Measurements from ENCODE around the gene ARAF.

Gene ARAF

GRCh38 chrX:47583240-47583861, 22.3 kb downstream of the ARAF start:
- POLR2A ChIA-PET, result no interaction called here

More at GRCh38 chrX:47583240-47583861, 22.3 kb downstream of the ARAF start:
- no peak overlapping the region for H3K27ac ChIP-seq (ENCODE audit: extremely low read depth, low read depth, low read length)
- H3K9me3 ChIP-seq (ENCODE audit: control insufficient read depth, insufficient read depth, low read depth, low read length), result no peaks in the 10 kb centered on the region
- peaks cover 0 to 33% of the 10 kb centered on the region in 2 experiments; a peak in 1 of 3 replicates for H3K36me3 ChIP-seq (ENCODE audit: control insufficient read depth in 2 of 2, insufficient read depth in 1 of 2, low read length in 2 of 2)
- TF ChIP-seq ZNF488 (tag by site-specific recombination; IDR thresholded peaks at IDR 0.05) (no peak), ZNF791 (tag by site-specific recombination; IDR thresholded peaks at IDR 0.05) (no peak), ZNF302 (tag by site-specific recombination; IDR thresholded peaks at IDR 0.05; ENCODE audit: low read depth) (no peak), PRDM10 (tag by site-specific recombination; IDR thresholded peaks at IDR 0.05) (no peak), ZNF664 (tag by site-specific recombination; IDR thresholded peaks at IDR 0.05) (no peak), ZNF792 (tag by site-specific recombination; IDR thresholded peaks at IDR 0.05) (no peak), GLIS1 (tag by site-specific recombination; IDR thresholded peaks at IDR 0.05) (no peak), ZNF837 (tag by site-specific recombination; IDR thresholded peaks at IDR 0.05) (no peak), ZFHX2 (tag by site-specific recombination; conservative IDR thresholded peaks at IDR 0.05) (peak; percentile 24), ZNF280C (tag by site-specific recombination; IDR thresholded peaks at IDR 0.05) (no peak), ZNF157 (tag by site-specific recombination; IDR thresholded peaks at IDR 0.05) (no peak), ZNF354C (tag by site-specific recombination; IDR thresholded peaks at IDR 0.05; ENCODE audit: borderline replicate concordance, low read depth) (no peak), ZNF140 (tag by site-specific recombination; IDR thresholded peaks at IDR 0.05) (no peak), PATZ1 (tag by site-specific recombination; IDR thresholded peaks at IDR 0.05) (0 out of 2 replicates have a peak, but pooled peaks have one; percentile 26), ZNF10 (tag by site-specific recombination; IDR thresholded peaks at IDR 0.05) (no peak), ZSCAN5A (tag by site-specific recombination; IDR thresholded peaks at IDR 0.05) (no peak)
- CTCF ChIA-PET, result no interaction called here
- H3K4me3 ChIP-seq (ENCODE audit: low read depth, low read length), result no peak overlapping the region
- no peaks in the 10 kb centered on the region; the same call in 1 of the 2 replicates for H3K4me1 ChIP-seq (ENCODE audit: control insufficient read depth, insufficient read depth, low read length)
